Karpas-422 (cell line): Measurements from ENCODE around the gene CHPF. TPM values are rescaled to one million over a fixed set of nuclear protein-coding genes. Genes with fewer than 3 reads are reported as not detected.
A peak's percentile ranks its signal among the peaks of the same experiment; 100 is the strongest.

Experiments used
- DNase-seq: peaks from one replicate; pipeline ENCODE4 v3.0.0-alpha.2; 2015
- H2AFZ ChIP-seq: fragments of 200-600 bp; sonication (generic); 2 replicates; pipeline ENCODE4 v1.6.1; 2014; ENCODE audit warnings: antibody characterized with exemption, low read length, mixed read lengths
- H3K27ac ChIP-seq: fragments of 200-600 bp; sonication (generic); 2 replicates; pipeline ENCODE4 v1.5.1; 2014; ENCODE audit warnings: mild to moderate bottlenecking, low read length, moderate library complexity
- H3K27me3 ChIP-seq: fragments of 200-600 bp; sonication (generic); 2 replicates; pipeline ENCODE4 v1.6.1; 2014; ENCODE audit warnings: low read length, mixed read lengths
- H3K36me3 ChIP-seq: fragments of 200-600 bp; sonication (generic); 2 replicates; pipeline ENCODE4 v1.6.1; 2014; ENCODE audit warnings: low read length, mixed read lengths; ENCODE audit not compliant: insufficient read depth
- H3K4me1 ChIP-seq: fragments of 200-600 bp; sonication (generic); 2 replicates; pipeline ENCODE4 v1.6.1; 2014; ENCODE audit warnings: mild to moderate bottlenecking, low read length, mixed read lengths
- H3K4me2 ChIP-seq: fragments of 200-600 bp; sonication (generic); 2 replicates; pipeline ENCODE4 v1.6.1; 2014; ENCODE audit warnings: low read length, low read depth, mild to moderate bottlenecking; ENCODE audit not compliant: poor library complexity, severe bottlenecking
- H3K4me3 ChIP-seq: fragments of 200-600 bp; sonication (generic); 2 replicates; pipeline ENCODE4 v1.5.1; 2014; ENCODE audit warnings: mild to moderate bottlenecking, antibody characterized with exemption, low read length, mixed read lengths
- H3K79me2 ChIP-seq: fragments of 200-600 bp; sonication (generic); 2 replicates; pipeline ENCODE4 v1.6.1; 2014; ENCODE audit warnings: mild to moderate bottlenecking, low read length, mixed read lengths
- H3K9ac ChIP-seq: fragments of 200-600 bp; sonication (generic); 2 replicates; pipeline ENCODE4 v1.6.0; 2014; ENCODE audit warnings: low read length
- H3K9me2 ChIP-seq: fragments of 200-600 bp; sonication (generic), shearing (Covaris generic); replicated peaks from 2 replicates; pipeline ENCODE4 v1.6.0; 2014; ENCODE audit warnings: mild to moderate bottlenecking, low read length, moderate library complexity; ENCODE audit not compliant: insufficient read depth
- H3K9me3 ChIP-seq: fragments of 300-700, 200-600 bp; sonication (generic); 2 replicates; pipeline ENCODE4 v1.6.1; 2014; ENCODE audit warnings: low read length, mixed read lengths
- H4K20me1 ChIP-seq: fragments of 200-600 bp; sonication (generic); 2 replicates; pipeline ENCODE4 v1.6.1; 2014; ENCODE audit warnings: mild to moderate bottlenecking, antibody characterized with exemption, low read length, low read depth; ENCODE audit not compliant: insufficient read depth
- total RNA-seq: library from RNA; depleted of rRNA; stranded (reverse); fragments of >200 nt; shearing (Covaris generic); gene quantifications from 2 replicates; pipeline ENCODE4 v1.2.3, GENCODE V29; 2014; ENCODE audit warnings: low replicate concordance

The CHPF gene
- total RNA-seq, 1 experiment from 2014 or later: 25.5 TPM

- H3K79me2 ChIP-seq: no peaks in the 10 kb centered on the region
- H3K9me3 ChIP-seq: no peaks in the 10 kb centered on the region
- no peak overlapping the region for H3K4me2 ChIP-seq
- H3K27ac ChIP-seq: no peak overlapping the region
- H3K36me3 ChIP-seq: no peaks in the 10 kb centered on the region
- no peaks in the 10 kb centered on the region for H3K27me3 ChIP-seq
- no peak for DNase-seq
- H3K9ac ChIP-seq: no peak overlapping the region
- no peaks in the 10 kb centered on the region for H4K20me1 ChIP-seq
- no peaks in the 10 kb centered on the region for H3K9me2 ChIP-seq
- no peak overlapping the region for H2AFZ ChIP-seq
- H3K4me1 ChIP-seq: peaks cover 3% of the 10 kb centered on the region
- no peak overlapping the region for H3K4me3 ChIP-seq
These were observed 25.4 kb downstream of the CHPF start for GRCh38 chr2:219517954-219518778.

DNA sequence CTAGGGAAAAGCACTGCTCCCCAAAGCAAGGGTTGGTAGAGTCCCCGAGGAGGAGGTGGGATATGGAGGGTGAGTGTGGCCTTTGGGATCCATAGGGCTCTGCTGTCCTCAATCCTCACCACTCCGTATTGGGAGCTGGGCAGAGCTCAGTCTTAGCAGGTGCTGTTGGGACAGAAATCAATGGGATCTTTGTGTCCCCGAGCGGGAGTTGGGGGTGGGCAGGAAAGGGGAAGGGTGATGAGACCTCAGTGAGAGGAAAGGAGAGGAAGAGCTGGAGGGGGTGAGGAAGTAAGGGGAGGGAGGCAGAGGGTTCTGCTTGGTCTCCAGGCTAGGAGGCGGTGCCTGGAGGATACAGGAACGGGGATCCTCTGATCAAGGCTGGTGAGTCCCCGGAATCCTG, 26.7 kb downstream of the CHPF start:
- no peak overlapping the region for H3K27ac ChIP-seq
- no peaks in the 10 kb centered on the region for H3K79me2 ChIP-seq
- no peak overlapping the region for H3K4me2 ChIP-seq

GRCh38 chr2:219515874-219516629, 27.6 kb downstream of the CHPF start:
- Histone ChIP-seq H3K27me3 (no peaks in the 10 kb centered on the region), H3K27ac (no peak overlapping the region), H3K4me1 (peaks cover 24% of the 10 kb centered on the region), H3K9ac (no peak overlapping the region), H4K20me1 (no peaks in the 10 kb centered on the region), H3K4me3 (no peak overlapping the region), H3K36me3 (no peaks in the 10 kb centered on the region), H3K9me2 (no peaks in the 10 kb centered on the region), H3K79me2 (no peaks in the 10 kb centered on the region), H2AFZ (no peak overlapping the region), H3K4me2 (no peak overlapping the region), H3K9me3 (no peaks in the 10 kb centered on the region)
- DNase-seq: no peak

More for the DNA sequence above, 26.7 kb downstream of the CHPF start:
- H3K27me3 ChIP-seq: no peaks in the 10 kb centered on the region
- H3K36me3 ChIP-seq: no peaks in the 10 kb centered on the region
- H2AFZ ChIP-seq: no peak overlapping the region
- H3K9me3 ChIP-seq: no peaks in the 10 kb centered on the region
- H3K4me1 ChIP-seq: peaks cover 16% of the 10 kb centered on the region
- DNase-seq: no peak
- no peak overlapping the region for H3K9ac ChIP-seq
- H3K9me2 ChIP-seq: no peaks in the 10 kb centered on the region
- no peaks in the 10 kb centered on the region for H4K20me1 ChIP-seq
- no peak overlapping the region for H3K4me3 ChIP-seq

GRCh38 chr2:219514836-219515235, 28.8 kb downstream of the CHPF start:
- Histone ChIP-seq H3K9me3 (no peaks in the 10 kb centered on the region), H3K9ac (no peak overlapping the region), H3K9me2 (no peaks in the 10 kb centered on the region), H3K36me3 (no peaks in the 10 kb centered on the region), H3K79me2 (no peaks in the 10 kb centered on the region), H4K20me1 (0 out of 2 replicates have a peak, but pooled peaks cover under 1% of the 10 kb centered on the region), H3K27me3 (no peaks in the 10 kb centered on the region), H3K4me2 (no peak overlapping the region), H3K4me3 (no peak overlapping the region), H3K4me1 (peaks cover 28% of the 10 kb centered on the region), H3K27ac (no peak overlapping the region), H2AFZ (no peak overlapping the region)
- no peak for DNase-seq

DNA sequence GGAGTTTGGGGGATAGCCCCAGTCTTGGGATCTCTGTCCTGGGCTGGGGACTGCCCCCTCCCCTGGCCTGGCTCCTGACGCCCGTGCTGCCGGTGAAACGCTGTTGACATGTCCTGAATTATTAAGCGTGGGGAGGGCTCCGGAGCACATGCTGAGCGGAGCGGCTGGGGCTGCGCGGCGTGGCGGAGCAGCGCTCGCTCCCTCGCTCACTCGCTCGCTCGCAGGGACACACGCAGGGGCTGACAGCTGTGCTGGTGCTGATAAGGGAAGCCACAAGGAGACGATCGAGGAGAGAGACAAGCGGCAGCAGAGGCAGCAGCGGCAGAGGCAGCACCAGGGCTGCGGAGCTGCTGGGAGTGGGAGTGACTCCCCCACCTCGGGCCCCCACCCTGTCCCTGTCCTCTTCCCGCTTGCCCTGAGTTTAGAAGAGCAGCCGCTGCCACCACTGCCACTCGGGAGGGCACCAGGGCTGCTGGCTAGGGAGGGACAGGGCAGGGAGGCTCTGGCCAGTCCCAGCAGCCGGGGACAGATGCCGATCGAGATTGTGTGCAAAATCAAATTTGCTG, 29.3 kb downstream of the CHPF start, which contains the start of gene ASIC4:
Gene ASIC4 (plus strand): TSS at position 287 of the 566 bp plus-strand sequence. CDS start 243 bp downstream, at position 530.
- Histone ChIP-seq H3K9me3 (no peaks in the 10 kb centered on the region), H2AFZ (no peak within 1 kb of the TSS), H3K27ac (no peak within 1 kb of the TSS), H3K4me3 (no peak within 1 kb of the TSS), H3K4me2 (no peak within 1 kb of the TSS), H3K27me3 (no peaks in the 10 kb centered on the region), H3K36me3 (no peaks in the 10 kb centered on the region), H3K9ac (no peak within 1 kb of the TSS), H4K20me1 (0 out of 2 replicates have a peak, but pooled peaks cover 4% of the 10 kb centered on the region), H3K9me2 (no peaks in the 10 kb centered on the region), H3K4me1 (peaks cover 29% of the 10 kb centered on the region), H3K79me2 (no peaks in the 10 kb centered on the region)
- DNase-seq: no peak

DNA sequence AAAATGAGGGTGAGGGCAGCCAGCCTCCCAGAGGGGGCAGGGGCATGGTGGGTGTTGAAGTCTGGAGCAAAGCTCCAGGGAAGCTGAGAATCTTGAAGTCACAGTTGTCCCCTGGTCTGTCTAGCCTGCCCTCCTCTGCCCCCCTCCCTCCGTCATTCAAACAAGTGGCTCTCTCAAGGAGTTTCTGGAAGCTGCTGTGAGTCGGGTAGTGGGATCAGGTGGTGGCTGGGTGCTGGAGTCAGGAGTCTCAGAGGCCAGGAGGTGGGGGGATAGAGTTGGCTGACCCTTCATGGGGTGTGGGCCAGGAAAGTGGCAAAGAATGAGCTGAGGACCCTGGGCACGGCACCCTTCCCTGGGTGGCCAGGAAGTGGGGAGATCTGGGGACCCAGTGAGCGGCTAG, 29.8 kb downstream of the CHPF start:
- Histone ChIP-seq H3K9ac (no peak overlapping the region), H3K9me2 (no peaks in the 10 kb centered on the region), H2AFZ (no peak overlapping the region), H3K4me3 (no peak overlapping the region), H3K27me3 (no peaks in the 10 kb centered on the region), H3K4me2 (no peak overlapping the region), H4K20me1 (0 out of 2 replicates have a peak, but pooled peaks cover 4% of the 10 kb centered on the region), H3K9me3 (no peaks in the 10 kb centered on the region), H3K4me1 (peaks cover 29% of the 10 kb centered on the region), H3K27ac (no peak overlapping the region), H3K36me3 (no peaks in the 10 kb centered on the region), H3K79me2 (no peaks in the 10 kb centered on the region)
- DNase-seq: no peak

- H3K9ac ChIP-seq: no peak overlapping the region
- DNase-seq: no peak
These were observed 30.9 kb downstream of the CHPF start for GRCh38 chr2:219512524-219513216.

More at GRCh38 chr2:219512524-219513216, 30.9 kb downstream of the CHPF start:
- Histone ChIP-seq H3K4me3 (no peak overlapping the region), H3K4me1 (peaks cover 29% of the 10 kb centered on the region), H3K9me3 (no peaks in the 10 kb centered on the region), H3K36me3 (no peaks in the 10 kb centered on the region), H3K4me2 (peak overlapping the region; percentile 19), H4K20me1 (0 out of 2 replicates have a peak, but pooled peaks cover 4% of the 10 kb centered on the region), H3K27ac (no peak overlapping the region), H3K9me2 (no peaks in the 10 kb centered on the region), H3K79me2 (no peaks in the 10 kb centered on the region), H3K27me3 (no peaks in the 10 kb centered on the region), H2AFZ (no peak overlapping the region)
